Stimulated activated CD4-positive, alpha-beta T cell treated with anti-CD3 and anti-CD28 coated beads, Interleukin-15, amount 100 ng/mL, for 24 hours (primary cell): ENCODE measurements around the gene MLXIP.
"Not testable (repeated sequence)": the region's sequence is repeated elsewhere in the genome, so short reads cannot be mapped to it uniquely, and the experiment has no call there.

Experiments used
- DNase-seq: peaks from one replicate; pipeline ENCODE4 v3.0.0-alpha.2; 2020

The MLXIP gene

GRCh38 chr12:122097584-122097926 lies 19.0 kb downstream of the MLXIP start:
- no peak for DNase-seq

DNA sequence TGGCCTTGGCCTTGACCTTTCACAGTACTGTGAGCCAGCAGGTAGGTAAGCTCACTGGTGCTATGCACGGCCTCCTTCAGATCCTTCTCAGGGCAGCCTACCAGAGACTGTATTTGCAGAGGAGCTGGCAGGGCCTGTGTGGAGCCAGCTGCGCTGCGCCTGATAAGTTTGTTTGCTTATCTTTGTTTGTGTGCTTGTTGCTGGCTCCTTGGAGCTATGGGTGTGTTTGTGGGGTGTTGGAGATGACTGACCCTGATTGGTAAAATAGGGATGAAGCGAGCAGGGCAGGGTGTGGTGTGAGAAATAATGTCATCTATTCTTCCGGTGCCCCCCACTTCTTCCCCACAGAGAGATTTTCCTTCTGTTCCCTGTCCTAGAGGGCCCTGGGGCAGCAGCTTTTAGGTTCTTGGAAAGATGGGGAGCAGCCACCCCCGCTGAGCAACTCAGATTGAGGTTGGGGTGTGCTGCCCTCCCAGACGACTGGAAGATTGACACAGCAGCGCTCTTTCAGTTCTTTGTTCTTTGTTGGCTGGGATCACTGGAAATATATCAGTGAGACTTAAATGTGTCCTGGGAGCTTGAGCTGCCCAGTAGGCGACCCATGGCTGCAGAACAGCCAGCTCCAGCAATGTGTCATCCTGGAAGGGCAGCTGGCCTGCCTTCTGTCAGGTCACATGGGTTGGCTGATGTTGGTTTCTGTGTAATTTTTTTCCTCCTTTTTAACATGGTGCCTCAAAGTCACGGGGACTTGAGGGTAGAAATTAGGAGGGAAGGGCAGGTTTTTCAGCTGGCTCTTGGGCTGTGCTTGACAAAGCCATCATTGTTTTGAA lies 19.6 kb downstream of the MLXIP start:
- DNase-seq: no peak

DNA sequence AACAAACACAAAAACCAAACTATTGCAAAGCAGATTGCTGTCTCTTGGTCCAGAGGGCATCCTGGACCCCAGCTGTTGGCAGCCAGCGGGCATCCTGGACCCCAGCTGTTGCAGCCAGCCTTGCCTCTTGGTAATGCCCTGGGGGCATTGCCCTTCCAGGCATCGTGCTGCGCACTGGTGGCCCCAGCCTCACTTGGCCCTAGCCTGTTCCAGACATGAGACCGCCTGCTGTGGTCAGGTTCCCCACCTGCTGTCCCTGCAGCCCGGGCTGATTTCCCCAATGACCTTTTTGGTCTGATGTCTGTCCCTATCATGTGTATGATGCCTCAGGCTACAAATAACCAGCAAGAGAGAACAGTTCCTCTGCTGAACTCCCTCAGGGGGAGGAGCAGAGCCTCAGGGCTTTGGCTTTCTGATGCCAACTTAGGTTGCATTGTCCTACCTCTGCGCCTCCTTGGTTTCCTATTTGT lies 20.8 kb downstream of the MLXIP start:
- DNase-seq: no peak

DNA sequence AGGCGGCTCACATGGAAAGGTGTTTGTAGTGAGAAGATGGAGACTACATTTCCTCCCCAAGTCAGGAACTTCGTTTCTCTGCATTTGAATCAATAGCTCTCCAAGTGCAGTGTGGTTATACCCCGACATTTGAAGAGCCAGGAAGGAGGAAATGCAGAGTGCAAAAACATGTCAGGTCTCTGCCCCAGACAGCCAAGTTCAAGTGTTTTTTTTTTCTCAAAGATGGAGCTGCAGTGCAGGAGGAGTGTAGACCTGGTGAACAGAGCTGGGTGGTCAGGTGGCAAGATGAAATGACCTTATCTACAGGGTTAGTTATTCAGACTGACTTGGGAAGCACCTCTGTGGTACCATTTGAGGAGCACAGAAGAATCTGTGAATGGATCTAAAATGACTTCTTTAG lies 21.3 kb downstream of the MLXIP start:
- DNase-seq: no peak

GRCh38 chr12:122100568-122100967 lies 22.0 kb downstream of the MLXIP start:
- DNase-seq: no peak

GRCh38 chr12:122102331-122102730 lies 23.8 kb downstream of the MLXIP start:
- DNase-seq: no peak

- peak; percentile 33 for DNase-seq
Measured at GRCh38 chr12:122104844-122105243, 26.3 kb downstream of the MLXIP start.

DNA sequence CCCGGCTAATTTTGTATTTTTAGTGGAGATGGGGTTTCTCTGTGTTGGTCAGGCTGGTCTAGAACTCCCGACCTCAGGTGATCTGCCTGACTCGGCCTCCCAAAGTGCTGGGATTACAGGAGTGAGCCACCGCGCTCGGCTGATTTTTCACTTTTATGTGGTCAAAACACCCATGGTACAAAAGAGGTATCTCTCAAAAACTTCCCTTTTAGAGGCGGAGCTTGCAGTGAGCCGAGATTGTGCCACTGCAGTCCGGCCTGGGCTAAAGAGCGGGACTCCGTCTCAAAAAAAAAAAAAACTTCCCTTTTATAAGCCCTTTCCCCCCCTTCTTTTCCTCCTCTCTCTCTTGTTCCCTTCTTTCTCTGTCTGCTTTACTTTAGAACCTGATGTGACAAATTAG lies 26.9 kb downstream of the MLXIP start:
- not testable (repeated sequence) for DNase-seq

DNA sequence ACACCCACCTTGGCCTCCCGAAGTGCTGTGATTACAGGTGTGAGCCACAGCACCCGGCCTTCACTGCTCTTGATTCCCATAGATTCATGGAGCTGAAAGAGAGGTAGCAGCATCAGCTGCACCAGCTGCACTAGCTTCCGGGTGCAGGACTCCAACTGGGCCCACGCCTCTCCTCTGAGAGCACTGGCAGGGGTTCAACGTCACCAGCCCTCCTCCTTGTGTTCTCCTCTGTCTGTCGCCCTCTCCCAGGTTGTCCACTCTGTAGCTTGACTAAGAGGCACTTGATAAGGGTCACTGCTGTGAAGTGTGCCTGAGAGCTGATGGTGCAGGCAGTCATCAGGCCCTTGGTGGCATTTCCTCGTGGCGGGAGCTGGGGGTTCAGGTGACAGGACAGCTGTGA lies 28.3 kb downstream of the MLXIP start:
- no peak for DNase-seq

GRCh38 chr12:122107261-122107660 lies 28.7 kb downstream of the MLXIP start:
- DNase-seq: no peak

DNA sequence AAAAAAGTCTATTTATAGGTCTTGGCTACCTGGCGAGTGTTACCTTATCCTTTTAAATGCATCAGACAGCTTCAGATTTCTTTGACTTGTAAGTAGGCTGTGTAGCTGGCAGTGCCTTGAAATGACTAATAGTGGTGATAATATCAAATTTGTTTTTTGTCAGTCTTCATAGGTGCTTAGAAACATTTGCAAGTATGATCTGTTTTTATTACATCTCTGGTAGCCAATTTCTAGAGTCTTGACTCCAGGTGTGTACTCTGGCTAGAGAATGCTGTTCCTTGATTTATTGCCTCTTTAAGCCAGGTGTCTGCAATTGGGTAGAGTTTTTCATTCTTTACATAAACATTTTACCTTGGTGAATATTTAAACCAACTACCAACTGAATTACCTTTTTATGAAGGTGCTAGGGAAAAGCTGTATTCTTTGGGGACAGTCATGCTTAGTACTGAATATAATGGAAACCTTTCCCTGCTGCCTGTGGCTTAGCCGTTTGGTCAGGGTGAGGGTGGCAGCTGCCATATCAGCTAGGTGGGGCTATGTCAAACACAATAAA lies 32.6 kb downstream of the MLXIP start:
- no peak for DNase-seq

DNA sequence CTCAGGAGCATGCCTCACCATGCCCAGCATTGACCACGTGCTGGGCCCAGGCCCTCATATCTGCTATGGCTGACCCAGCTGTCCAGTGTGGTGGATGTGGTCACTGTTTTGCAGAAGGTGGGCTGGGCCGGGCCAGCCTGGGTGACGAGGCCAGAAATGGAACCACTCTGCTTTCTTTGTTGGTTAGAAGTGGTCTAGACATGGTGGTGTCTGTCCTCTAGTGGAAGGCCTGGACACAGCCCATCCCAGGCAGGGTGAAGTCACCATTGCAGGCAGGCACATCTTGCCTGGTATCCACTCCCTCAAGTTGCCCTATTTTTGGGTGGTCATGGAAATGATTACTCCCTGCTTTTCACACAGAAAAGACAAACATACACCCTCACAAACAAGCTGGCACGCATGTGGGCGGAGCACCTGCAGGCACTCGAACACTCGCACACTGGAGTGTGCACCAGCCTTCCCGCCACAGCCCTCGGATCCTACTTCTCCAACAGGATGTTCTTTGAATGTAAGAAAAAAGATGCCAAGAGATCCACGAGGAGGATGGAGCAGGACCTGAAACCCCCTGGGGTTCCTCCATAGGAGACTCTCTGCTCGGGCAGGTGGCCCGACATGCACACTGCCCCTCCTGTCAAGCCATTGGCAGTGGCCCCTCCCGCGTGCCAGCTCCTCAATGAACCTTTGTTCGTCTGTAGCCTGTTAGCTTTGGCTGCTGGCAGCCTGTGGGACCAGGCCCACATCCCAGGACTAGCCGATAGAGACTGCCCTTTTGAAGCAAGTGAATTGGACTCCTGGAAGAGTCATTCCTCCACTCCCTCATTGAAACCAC lies 38.4 kb downstream of the MLXIP start:
- DNase-seq: no peak

DNA sequence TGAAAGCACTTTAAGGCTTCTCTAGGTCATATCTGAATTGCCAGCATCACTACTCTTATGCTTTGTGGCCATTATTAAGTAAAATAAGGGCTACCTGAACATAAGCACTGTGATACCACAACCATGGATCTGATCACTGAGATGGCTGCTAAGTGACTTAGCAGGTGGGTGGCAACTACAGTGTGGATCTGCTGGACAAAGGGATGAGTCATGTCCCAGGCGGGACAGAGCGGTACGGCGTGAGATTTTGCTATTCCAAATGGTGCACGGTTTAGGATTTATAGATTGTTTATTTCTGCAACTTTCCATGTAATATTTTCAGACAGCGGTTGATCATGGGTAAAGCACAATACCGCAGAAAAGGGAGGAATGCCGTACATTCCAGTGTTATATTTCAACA lies 39.4 kb downstream of the MLXIP start:
- no peak for DNase-seq

- not testable (repeated sequence) for DNase-seq
Measured at GRCh38 chr12:122121341-122121740, 42.8 kb downstream of the MLXIP start.

GRCh38 chr12:122121745-122122144 lies 43.2 kb downstream of the MLXIP start:
- DNase-seq: no peak

DNA sequence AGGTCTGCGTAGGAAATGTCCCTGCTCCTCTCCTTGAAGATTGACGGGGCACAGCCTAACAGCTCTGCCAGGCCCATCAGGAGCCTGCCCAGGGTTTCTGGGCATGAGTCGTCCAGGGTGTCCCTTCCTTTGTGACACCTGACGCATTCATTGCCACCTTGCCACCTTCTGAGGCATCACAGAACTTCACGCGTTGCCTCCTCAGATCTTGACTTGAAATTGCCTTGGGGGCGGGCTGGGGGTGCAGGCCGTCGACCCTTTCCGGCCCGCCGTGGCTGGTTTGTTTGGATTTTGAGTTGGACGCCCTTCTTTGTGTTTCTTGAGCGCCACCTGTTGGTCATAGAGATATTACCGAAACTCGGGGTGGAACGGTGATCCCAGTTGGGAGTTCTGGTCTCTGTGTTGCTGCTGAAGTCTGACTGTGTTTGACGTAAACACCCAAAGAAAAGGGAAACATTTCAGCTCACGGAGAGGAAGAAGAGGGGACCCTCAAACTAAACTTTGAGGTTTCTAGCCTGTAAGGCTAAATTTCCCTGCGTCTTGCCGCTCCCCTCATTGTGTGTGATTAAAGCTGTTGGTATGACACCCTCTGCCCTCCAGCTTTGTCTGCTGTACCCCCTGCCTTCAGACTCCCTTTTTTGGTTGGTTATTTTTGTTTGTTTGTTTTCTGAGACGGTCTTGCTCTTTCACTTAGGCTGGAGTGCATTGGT lies 44.6 kb downstream of the MLXIP start:
- peak; percentile 77 for DNase-seq

DNA sequence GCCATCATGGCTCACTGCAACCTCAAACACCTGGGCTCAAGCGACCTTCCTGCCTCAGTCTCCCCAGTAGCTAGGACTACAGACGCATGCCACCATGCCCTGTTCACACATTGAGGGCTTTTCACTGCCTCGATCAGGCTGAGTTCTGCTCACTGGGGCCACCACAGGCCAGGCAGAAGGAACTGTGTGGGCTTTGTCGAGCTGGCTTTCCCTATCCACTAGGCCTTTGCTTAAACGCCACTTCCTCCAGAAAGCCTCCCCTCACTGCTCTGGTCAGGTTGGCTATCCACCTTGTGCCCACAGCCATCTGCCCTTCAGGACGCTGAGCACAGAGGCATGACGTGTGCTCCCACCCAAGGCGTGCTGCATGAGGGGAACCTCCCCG lies 45.2 kb downstream of the MLXIP start:
- no peak for DNase-seq

GRCh38 chr12:122124370-122124769 lies 45.8 kb downstream of the MLXIP start:
- no peak for DNase-seq

- DNase-seq: no peak
Measured at GRCh38 chr12:122125452-122126341, 47.1 kb downstream of the MLXIP start.

- DNase-seq: no peak
Measured at GRCh38 chr12:122126342-122126635, 47.7 kb downstream of the MLXIP start.

DNA sequence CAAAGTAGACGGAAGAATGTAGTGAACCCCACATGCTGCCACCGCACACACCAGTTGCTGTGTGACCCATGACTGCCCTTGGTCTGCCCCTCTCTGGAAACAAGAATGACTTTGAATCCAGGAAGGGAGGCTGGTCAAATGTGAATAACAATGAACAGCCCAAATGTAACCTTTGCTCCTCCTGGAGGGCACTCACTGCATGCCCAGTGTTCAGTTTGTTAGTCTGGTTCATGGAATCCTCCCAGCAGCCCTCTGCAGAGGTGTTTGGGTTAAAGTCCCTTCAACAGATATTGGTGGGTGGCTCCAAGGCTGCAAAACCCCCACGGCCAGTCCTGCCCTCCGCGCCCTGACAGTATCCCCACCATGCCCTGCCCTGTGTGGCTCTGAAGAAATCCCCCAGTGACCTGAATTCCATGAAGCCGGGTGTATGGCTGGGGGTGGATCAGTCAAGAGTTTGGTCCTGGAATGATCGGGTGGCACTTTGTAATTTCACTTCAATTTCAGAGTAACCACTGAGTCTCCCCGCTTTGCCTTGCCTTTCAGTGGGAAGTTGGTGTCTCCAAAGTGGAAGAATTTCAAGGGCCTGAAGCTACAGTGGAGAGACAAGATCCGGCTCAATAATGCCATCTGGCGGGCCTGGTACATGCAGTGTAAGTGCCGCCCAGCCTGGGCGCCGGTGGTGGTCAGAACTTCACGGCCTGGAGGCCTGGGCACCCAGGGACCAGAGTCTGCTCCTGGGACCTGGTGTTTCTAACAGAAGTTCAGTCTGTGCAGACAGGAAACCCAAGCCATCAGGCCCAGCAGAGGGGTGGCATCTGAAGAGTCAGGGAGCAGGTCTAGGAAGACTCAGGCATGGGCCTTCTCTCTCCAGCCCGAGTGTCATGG lies 48.4 kb downstream of the MLXIP start:
- DNase-seq: no peak
